Activated effector memory CD4-positive, alpha-beta T cell treated with anti-CD3 and anti-CD28 coated beads, Interleukin-2, amount 50 U/mL, for 16 hours (primary cell): ENCODE data around the gene HSPE1.
"Not testable (repeated sequence)": the region's sequence is repeated elsewhere in the genome, so short reads cannot be mapped to it uniquely, and the experiment has no call there.

Source experiments
- DNase-seq: peaks from one replicate; pipeline ENCODE4 v3.0.0-alpha.2; 2020

Gene HSPE1

GRCh38 chr2:197498937-197499593 lies 1.1 kb upstream of the HSPE1 start:
- peak; percentile 85 for DNase-seq

- no peak for DNase-seq
Observed at GRCh38 chr2:197500503-197501131, 438 bp downstream of the HSPE1 start.

GRCh38 chr2:197502201-197502600 lies 2.0 kb downstream of the HSPE1 start:
- DNase-seq, result no peak

GRCh38 chr2:197502685-197503084 lies 2.5 kb downstream of the HSPE1 start:
- DNase-seq, result no peak

- DNase-seq, result no peak
Observed at GRCh38 chr2:197504000-197504399, 3.8 kb downstream of the HSPE1 start.

- DNase-seq, result no peak
Observed at GRCh38 chr2:197504512-197504911, 4.3 kb downstream of the HSPE1 start.

- DNase-seq, result no peak
Observed at GRCh38 chr2:197506658-197507057, 6.5 kb downstream of the HSPE1 start.

- DNase-seq, result no peak
Observed at GRCh38 chr2:197513915-197514314, 13.7 kb downstream of the HSPE1 start.

GRCh38 chr2:197514754-197515153 lies 14.6 kb downstream of the HSPE1 start:
- DNase-seq, result no peak

- DNase-seq, result no peak
Observed at GRCh38 chr2:197515315-197515738, 15.1 kb downstream of the HSPE1 start.

GRCh38 chr2:197515739-197516392 lies 15.7 kb downstream of the HSPE1 start, which contains the start of gene MOB4:
Gene MOB4, plus strand, starts transcription at chr2:197516066. Its CDS starts 21 bp downstream, at chr2:197516087.
- peak; percentile 98 for DNase-seq

- no peak for DNase-seq
Observed at GRCh38 chr2:197516393-197516761, 16.2 kb downstream of the HSPE1 start.

- DNase-seq, result no peak
Observed at GRCh38 chr2:197517150-197517549, 17.0 kb downstream of the HSPE1 start.

- no peak for DNase-seq
Observed at GRCh38 chr2:197538412-197538811, 38.2 kb downstream of the HSPE1 start.

GRCh38 chr2:197539734-197540133 lies 39.6 kb downstream of the HSPE1 start:
- no peak for DNase-seq

GRCh38 chr2:197543206-197543605 lies 43.0 kb downstream of the HSPE1 start:
- no peak for DNase-seq

GRCh38 chr2:197547163-197547900 lies 47.2 kb downstream of the HSPE1 start:
- no peak for DNase-seq

GRCh38 chr2:197548582-197548981 lies 48.4 kb downstream of the HSPE1 start:
- no peak for DNase-seq

- DNase-seq, result not testable (repeated sequence)
Observed at GRCh38 chr2:197551260-197551659, 51.1 kb downstream of the HSPE1 start.
